Tibial artery (tissue), 4 donors: ENCODE results near the gene LIPC.

ENCODE experiments used
- DNase-seq, 2 donors: peaks; one replicate each; pipeline ENCODE4 v3.0.0-alpha.2; 2019
- H3K27ac ChIP-seq, 2 donors: fragments of 200-600 bp; sonication (generic) in 1 of 2; 1 replicate in 1 of 2; 2 replicates in 1 of 2; pipeline ENCODE4 v1.5.1; 2018 to 2019; ENCODE audit warnings: mild to moderate bottlenecking in 1 of 2
- H3K27me3 ChIP-seq, 2 donors: fragments of 200-600 bp; sonication (generic) in 1 of 2; one replicate each; pipeline versions ENCODE4 v1.5.1 to v1.6.0; 2016 to 2019
- H3K36me3 ChIP-seq, 3 donors: fragments of 200-600 bp; sonication (generic) in 2 of 3; one replicate each; pipeline ENCODE4 v1.5.1; 2016 to 2019; ENCODE audit warnings: mild to moderate bottlenecking in 2 of 3
- H3K4me1 ChIP-seq, 4 donors: fragments of 200-600 bp; sonication (generic) in 2 of 4; 1 replicate in 3 of 4; 2 replicates in 1 of 4; pipeline ENCODE4 v1.5.1; 2016 to 2019
- H3K4me3 ChIP-seq, 2 donors: fragments of 200-600 bp; sonication (generic) in 1 of 2; 1 replicate in 1 of 2; 2 replicates in 1 of 2; pipeline ENCODE4 v1.5.1; 2018 to 2019; ENCODE audit warnings: mild to moderate bottlenecking in 2 of 2
- H3K9me3 ChIP-seq, 3 donors: fragments of 200-600 bp; sonication (generic) in 1 of 3; one replicate each; pipeline ENCODE4 v1.5.1; 2016 to 2019
- CTCF ChIP-seq, 2 experiments: fragments of 200-600 bp in 1 of 2; fragments of 450-650 bp in 1 of 2; IDR thresholded peaks; one replicate each; pipeline ENCODE4 v1.5.1; 2017 to 2019; ENCODE audit warnings: antibody characterized with exemption in 2 of 2, mild to moderate bottlenecking in 1 of 2, moderate library complexity in 1 of 2
- intact Hi-C: fragments of 100-400 bp; cut with DNase I; formaldehyde crosslinking; loops from one replicate; pipeline ENCODE4 v1.15.0; 2023; ENCODE audit warnings: low total_unique reads

LIPC gene

DNA sequence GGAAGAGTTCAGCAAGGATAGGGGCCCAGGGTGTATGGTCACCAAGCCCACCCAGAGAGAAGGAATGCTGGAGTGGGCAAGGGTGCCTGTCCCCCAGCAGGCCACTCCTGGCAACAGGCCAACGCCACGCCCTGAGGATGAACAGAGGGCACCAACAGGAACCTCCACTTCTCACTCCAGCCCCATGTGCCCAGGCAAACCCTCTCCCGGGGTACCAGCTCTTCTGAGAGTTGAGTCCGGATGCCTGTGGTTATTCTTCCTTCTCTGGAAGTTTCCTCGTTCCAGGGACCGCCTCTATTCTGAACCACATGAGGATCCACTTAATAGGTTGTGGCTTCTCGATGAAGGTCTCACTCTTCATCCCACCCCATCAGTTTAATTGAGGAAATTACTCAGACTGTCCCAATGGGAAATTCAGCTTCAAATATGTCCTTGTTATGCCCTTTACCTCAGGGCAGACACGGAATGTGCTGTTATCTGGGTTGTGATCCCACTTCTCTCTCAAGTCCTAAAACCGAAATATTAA lies 114.3 kb downstream of the LIPC start:
- Histone ChIP-seq H3K27me3 (no peaks in the 10 kb centered on the region), H3K9me3 (no peaks in the 10 kb centered on the region), H3K4me3 (no peak overlapping the region), H3K4me1 (peaks cover 0 to 17% (median 9%) of the 10 kb centered on the region in 4 donors), H3K36me3 (no peaks in the 10 kb centered on the region), H3K27ac (no peak overlapping the region)
- intact Hi-C loops = no loop called here
- DNase-seq = no peak
- no peak for TF ChIP-seq CTCF (IDR thresholded peaks at IDR 0.05)

DNA sequence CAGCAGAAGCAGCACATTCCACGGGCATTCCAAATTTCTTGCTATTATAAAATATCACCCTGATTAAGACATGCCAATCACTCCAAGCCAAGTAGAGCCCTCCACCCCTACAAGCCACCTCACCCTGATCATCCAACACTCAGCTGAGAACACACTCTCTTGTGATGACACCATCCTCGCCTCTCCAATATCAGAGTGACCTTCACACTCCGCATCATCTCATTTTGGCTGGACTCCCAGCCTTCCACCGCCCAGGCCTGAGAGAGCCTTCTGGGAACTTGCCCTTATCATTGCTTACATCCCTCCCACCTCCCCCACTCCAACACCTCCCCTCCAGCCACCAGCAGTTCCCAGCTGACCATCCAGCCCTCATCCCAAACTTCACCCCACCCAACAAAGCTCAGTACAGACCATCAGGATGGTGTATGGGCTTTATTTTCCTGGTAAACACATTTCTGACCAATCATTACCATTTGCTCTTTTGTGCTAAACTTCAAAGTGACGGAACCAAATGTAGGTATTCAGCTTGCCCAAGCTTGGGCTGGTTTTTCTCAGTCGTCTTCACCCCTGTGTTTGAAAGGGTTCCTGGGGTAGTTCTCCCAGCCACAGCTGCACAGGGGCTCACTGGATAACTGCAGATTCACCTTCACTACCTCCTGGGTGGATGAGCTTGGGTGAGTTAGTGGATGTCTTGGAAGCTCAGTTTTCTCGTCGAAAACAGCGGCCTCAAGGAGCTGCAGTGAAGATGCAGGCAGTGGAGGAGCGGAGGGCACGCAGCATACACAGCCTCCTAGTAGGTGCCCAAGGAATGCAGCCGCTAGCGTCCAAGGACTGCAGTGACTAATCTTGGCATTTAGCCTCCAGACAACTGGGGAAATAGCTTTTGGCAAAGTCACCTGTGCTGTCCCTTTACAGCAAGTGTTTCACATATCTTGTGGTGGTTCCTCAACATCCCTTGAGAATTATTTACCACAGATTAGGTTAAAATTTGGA lies 115.1 kb downstream of the LIPC start:
- intact Hi-C loops = no loop called here
- Histone ChIP-seq H3K27ac (no peak overlapping the region), H3K4me1 (peaks cover 0 to 19% (median 9%) of the 10 kb centered on the region in 4 donors), H3K27me3 (no peaks in the 10 kb centered on the region), H3K9me3 (no peaks in the 10 kb centered on the region), H3K4me3 (no peak overlapping the region), H3K36me3 (no peaks in the 10 kb centered on the region)
- no peak for TF ChIP-seq CTCF (IDR thresholded peaks at IDR 0.05)
- peak; percentile 49 to 77 for DNase-seq

- TF ChIP-seq CTCF (IDR thresholded peaks at IDR 0.05) = no peak
- intact Hi-C loops = no loop called here
- no peaks in the 10 kb centered on the region for H3K9me3 ChIP-seq
- no peaks in the 10 kb centered on the region for H3K27me3 ChIP-seq
- peaks cover 0 to 27% (median 12%) of the 10 kb centered on the region in 4 donors for H3K4me1 ChIP-seq
- no peak for DNase-seq
- H3K27ac ChIP-seq = no peak overlapping the region
- H3K4me3 ChIP-seq = no peak overlapping the region
- no peaks in the 10 kb centered on the region for H3K36me3 ChIP-seq
Measured at GRCh38 chr15:58547628-58548307, 116.0 kb downstream of the LIPC start.

DNA sequence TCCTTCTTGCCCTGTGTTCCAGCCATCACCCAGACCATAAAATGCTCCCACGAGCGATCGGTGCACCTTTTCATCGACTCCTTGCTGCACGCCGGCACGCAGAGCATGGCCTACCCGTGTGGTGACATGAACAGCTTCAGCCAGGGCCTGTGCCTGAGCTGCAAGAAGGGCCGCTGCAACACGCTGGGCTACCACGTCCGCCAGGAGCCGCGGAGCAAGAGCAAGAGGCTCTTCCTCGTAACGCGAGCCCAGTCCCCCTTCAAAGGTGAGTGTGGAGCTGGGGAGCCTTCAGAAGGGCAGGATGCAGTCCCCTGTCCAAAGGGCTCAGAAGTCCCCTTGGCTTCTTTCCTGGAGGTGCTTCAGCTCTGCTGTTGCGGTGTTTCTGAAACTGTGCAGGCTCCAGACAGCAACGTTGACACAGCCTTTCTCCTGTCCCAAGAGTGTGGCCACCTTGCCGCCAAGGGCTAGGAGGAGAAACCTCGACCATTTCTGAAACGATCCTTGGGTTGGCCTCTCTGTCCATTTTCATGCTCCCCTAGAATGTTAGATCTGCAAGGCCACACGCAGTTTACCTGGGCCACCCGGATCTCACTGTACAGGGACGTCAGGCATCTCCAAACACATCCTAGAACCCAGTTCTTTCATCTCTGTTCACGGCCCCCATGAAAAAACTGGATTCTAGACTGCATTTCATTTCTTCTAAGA lies 116.7 kb downstream of the LIPC start:
- peaks cover 0 to 27% (median 12%) of the 10 kb centered on the region in 4 donors for H3K4me1 ChIP-seq
- intact Hi-C loops = no loop called here
- no peak for TF ChIP-seq CTCF (IDR thresholded peaks at IDR 0.05)
- H3K9me3 ChIP-seq = no peaks in the 10 kb centered on the region
- DNase-seq = no peak
- H3K4me3 ChIP-seq = no peak overlapping the region
- no peak overlapping the region for H3K27ac ChIP-seq
- no peaks in the 10 kb centered on the region for H3K27me3 ChIP-seq
- H3K36me3 ChIP-seq = no peaks in the 10 kb centered on the region

DNA sequence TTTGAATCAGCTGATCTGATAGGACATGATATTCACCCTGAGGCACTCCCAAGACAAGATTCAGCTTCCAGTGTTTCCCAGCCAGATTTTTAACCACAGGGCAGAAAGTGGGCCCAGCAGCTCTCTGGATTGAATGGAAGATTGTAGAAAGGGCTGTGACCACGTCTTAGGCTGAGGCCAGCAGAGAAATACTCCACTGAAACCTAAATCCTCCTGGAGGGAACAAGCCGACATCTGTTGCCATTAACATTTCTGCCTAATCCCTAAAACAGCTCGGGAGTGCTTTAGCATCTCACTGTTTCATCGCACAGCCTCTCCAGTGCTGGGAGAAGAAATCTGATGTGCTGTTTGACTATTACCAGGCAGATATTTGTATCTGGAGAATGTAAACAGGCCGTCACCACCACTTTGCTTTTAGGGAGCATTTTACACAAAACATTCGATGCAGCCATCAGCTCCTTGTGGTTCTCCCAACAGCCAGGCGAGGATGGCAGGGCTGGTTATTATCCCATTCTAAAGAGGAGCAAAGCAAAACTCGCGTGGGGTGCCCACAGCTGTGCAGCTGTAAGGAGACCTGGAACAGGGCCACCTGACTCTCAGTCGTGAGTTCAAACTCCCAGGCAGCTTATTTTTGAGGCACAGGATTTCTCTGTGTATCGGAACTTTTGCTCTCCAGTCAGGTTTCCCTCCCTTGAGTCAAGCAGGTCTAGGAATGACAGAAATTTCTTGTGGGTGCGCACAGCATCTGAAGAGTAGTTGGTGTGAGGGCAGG lies 117.4 kb downstream of the LIPC start:
- H3K27me3 ChIP-seq = no peaks in the 10 kb centered on the region
- no peaks in the 10 kb centered on the region for H3K36me3 ChIP-seq
- no peak overlapping the region for H3K27ac ChIP-seq
- no peaks in the 10 kb centered on the region for H3K9me3 ChIP-seq
- intact Hi-C loops = no loop called here
- no peak for DNase-seq
- no peak for TF ChIP-seq CTCF (IDR thresholded peaks at IDR 0.05)
- H3K4me3 ChIP-seq = no peak overlapping the region
- peaks cover 0 to 27% (median 12%) of the 10 kb centered on the region in 4 donors for H3K4me1 ChIP-seq
